HEK293 (cell line): ENCODE results near the gene TBC1D9B.

Source experiments
- GLI2 ChIP-seq: fragments of 450-650 bp; formaldehyde crosslinking; IDR thresholded peaks from 2 replicates; pipeline ENCODE4; 2017; ENCODE audit warnings: missing biosample characterization, missing genetic modification characterization, low read depth, borderline replicate concordance
- PRDM2 ChIP-seq: fragments of 450-650 bp; formaldehyde crosslinking; IDR thresholded peaks from 2 replicates; pipeline ENCODE4 v1.5.1; 2016; ENCODE audit warnings: missing biosample characterization, missing genetic modification characterization, borderline replicate concordance
- SP7 ChIP-seq: fragments of 450-650 bp; formaldehyde crosslinking; IDR thresholded peaks from 2 replicates; pipeline ENCODE4 v1.5.1; 2016; ENCODE audit warnings: missing biosample characterization, missing genetic modification characterization
- WT1 ChIP-seq: fragments of 450-650 bp; formaldehyde crosslinking; IDR thresholded peaks from 2 replicates; pipeline ENCODE4 v1.5.1; 2016; ENCODE audit warnings: missing biosample characterization, missing genetic modification characterization
- ZBTB10 ChIP-seq: fragments of 450-650 bp; formaldehyde crosslinking; IDR thresholded peaks from 2 replicates; pipeline ENCODE4 v1.5.1; 2016; ENCODE audit warnings: missing biosample characterization, missing genetic modification characterization
- ZNF10 ChIP-seq: fragments of 450-650 bp; formaldehyde crosslinking; IDR thresholded peaks from 2 replicates; pipeline ENCODE4 v1.5.1; 2017; ENCODE audit warnings: missing biosample characterization, missing genetic modification characterization
- ZNF174 ChIP-seq: fragments of 450-650 bp; formaldehyde crosslinking; IDR thresholded peaks from 2 replicates; pipeline ENCODE4 v1.5.0; 2017; ENCODE audit warnings: missing biosample characterization, mild to moderate bottlenecking, missing genetic modification characterization
- ZNF501 ChIP-seq: fragments of 450-650 bp; formaldehyde crosslinking; IDR thresholded peaks from 2 replicates; pipeline ENCODE4 v1.5.1; 2016; ENCODE audit warnings: missing biosample characterization, missing genetic modification characterization
- ZNF518A ChIP-seq: fragments of 450-650 bp; formaldehyde crosslinking; conservative IDR thresholded peaks from 2 replicates; pipeline ENCODE4 v1.5.1; 2016; ENCODE audit warnings: low read depth, missing biosample characterization, missing genetic modification characterization
- ZNF521 ChIP-seq: fragments of 450-650 bp; formaldehyde crosslinking; IDR thresholded peaks from 2 replicates; pipeline ENCODE4 v1.5.1; 2017; ENCODE audit warnings: missing biosample characterization, mild to moderate bottlenecking, missing genetic modification characterization
- ZNF621 ChIP-seq: fragments of 450-650 bp; formaldehyde crosslinking; IDR thresholded peaks from 2 replicates; pipeline ENCODE4 v1.5.1; 2017; ENCODE audit warnings: missing biosample characterization, missing genetic modification characterization
- ZSCAN4 ChIP-seq: fragments of 450-650 bp; formaldehyde crosslinking; IDR thresholded peaks from 2 replicates; pipeline ENCODE4 v1.5.1; 2017; ENCODE audit warnings: missing biosample characterization, missing genetic modification characterization
- TF ChIP-seq, protein P1 (sequence below): fragments of 450-650 bp; formaldehyde crosslinking; IDR thresholded peaks from 2 replicates; pipeline ENCODE4 v1.5.1; 2016; ENCODE audit warnings: missing biosample characterization, missing genetic modification characterization

The TBC1D9B gene

DNA sequence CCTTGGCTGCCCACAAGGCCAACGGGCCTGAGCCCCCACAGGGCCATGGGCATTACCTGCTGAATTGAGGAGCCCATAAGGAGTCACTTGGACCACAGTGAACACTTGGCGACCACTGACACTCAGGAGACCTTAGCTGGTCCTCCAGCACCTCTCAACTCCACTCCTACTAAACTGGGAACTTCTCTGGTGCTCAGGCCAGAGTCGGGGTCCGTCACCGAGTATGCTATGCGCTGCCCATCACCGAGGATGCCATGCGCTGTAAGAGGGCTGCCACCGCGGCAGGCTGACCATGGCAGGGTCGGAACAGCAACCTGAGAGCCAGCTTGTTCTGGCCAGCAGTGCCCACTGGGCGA lies 87.6 kb downstream of the TBC1D9B start (continued):
- no peak for TF ChIP-seq ZBTB10 (tag by site-specific recombination)
- TF ChIP-seq ZNF501 (tag by site-specific recombination): no peak
- TF ChIP-seq, protein P1, sequence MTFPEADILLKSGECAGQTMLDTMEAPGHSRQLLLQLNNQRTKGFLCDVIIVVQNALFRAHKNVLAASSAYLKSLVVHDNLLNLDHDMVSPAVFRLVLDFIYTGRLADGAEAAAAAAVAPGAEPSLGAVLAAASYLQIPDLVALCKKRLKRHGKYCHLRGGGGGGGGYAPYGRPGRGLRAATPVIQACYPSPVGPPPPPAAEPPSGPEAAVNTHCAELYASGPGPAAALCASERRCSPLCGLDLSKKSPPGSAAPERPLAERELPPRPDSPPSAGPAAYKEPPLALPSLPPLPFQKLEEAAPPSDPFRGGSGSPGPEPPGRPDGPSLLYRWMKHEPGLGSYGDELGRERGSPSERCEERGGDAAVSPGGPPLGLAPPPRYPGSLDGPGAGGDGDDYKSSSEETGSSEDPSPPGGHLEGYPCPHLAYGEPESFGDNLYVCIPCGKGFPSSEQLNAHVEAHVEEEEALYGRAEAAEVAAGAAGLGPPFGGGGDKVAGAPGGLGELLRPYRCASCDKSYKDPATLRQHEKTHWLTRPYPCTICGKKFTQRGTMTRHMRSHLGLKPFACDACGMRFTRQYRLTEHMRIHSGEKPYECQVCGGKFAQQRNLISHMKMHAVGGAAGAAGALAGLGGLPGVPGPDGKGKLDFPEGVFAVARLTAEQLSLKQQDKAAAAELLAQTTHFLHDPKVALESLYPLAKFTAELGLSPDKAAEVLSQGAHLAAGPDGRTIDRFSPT (tag by site-specific recombination): peak; percentile 88
- no peak for TF ChIP-seq GLI2 (tag by site-specific recombination)
- TF ChIP-seq SP7 (tag by site-specific recombination): no peak
- 0 out of 2 replicates have a peak, but pooled peaks have one; percentile 47 for TF ChIP-seq PRDM2 (tag by site-specific recombination)
- TF ChIP-seq ZNF10 (tag by site-specific recombination): peak; percentile 72
- TF ChIP-seq ZNF621: no peak
- no peak for TF ChIP-seq ZNF174 (tag by site-specific recombination)
- no peak for TF ChIP-seq ZNF518A (tag by site-specific recombination)
- TF ChIP-seq ZSCAN4 (tag by site-specific recombination): no peak
- TF ChIP-seq WT1: no peak
- no peak for TF ChIP-seq ZNF521 (tag by site-specific recombination)
